ENCODE measurements around the gene ST6GALNAC5.

The ST6GALNAC5 gene

DNA sequence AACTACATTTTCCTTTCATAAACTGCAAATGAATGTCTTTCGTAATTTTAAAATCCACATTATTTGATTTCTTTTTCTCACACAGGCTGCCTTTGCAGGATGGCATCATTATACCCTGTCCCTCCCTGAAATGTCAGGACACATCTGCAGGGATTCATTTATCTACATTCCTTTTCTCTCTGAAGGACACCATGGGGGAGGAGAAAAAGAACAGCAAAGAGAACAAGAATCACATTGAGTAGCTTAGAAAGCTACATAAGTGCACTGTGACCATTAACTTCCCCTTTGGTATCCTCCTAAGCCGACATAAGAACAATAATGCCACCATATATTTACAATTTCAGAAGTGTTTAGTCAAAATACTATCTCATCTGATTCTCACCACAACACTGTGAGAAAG, 222.5 kb downstream of the ST6GALNAC5 start:
- TF ChIP-seq, protein P1, sequence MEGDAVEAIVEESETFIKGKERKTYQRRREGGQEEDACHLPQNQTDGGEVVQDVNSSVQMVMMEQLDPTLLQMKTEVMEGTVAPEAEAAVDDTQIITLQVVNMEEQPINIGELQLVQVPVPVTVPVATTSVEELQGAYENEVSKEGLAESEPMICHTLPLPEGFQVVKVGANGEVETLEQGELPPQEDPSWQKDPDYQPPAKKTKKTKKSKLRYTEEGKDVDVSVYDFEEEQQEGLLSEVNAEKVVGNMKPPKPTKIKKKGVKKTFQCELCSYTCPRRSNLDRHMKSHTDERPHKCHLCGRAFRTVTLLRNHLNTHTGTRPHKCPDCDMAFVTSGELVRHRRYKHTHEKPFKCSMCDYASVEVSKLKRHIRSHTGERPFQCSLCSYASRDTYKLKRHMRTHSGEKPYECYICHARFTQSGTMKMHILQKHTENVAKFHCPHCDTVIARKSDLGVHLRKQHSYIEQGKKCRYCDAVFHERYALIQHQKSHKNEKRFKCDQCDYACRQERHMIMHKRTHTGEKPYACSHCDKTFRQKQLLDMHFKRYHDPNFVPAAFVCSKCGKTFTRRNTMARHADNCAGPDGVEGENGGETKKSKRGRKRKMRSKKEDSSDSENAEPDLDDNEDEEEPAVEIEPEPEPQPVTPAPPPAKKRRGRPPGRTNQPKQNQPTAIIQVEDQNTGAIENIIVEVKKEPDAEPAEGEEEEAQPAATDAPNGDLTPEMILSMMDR (IDR thresholded peaks at IDR 0.05; ENCODE audit: low read length, missing control alignments): no peak
- H3K4me3 ChIP-seq (replicated peaks; ENCODE audit: low read depth, low read length): no peak overlapping the region
- no peak for DNase-seq (ENCODE audit: low read depth)

DNA sequence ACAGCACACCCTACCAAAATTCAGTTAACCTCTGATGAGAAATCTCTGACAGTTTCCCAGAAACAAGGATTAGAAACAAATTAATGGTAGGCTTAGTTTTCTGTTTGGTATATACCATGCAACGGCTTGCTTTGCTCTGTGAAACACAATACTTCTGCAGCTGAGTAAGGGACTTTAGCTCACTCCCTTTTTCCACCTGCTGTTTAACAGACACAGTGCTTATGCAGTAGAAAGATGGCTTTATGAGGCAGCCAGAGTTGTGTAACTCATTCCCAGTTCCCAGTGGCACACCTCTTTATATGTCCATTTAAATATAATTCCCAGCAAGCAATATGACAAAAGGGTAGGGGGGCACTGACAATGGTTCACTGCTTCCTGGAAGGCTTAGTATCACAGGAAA, 228.0 kb downstream of the ST6GALNAC5 start:
- no peak overlapping the region for H3K4me3 ChIP-seq (replicated peaks; ENCODE audit: low read depth, low read length)
- TF ChIP-seq, protein P1 (IDR thresholded peaks at IDR 0.05; ENCODE audit: low read length, missing control alignments): no peak
- no peak for DNase-seq (ENCODE audit: low read depth)

DNA sequence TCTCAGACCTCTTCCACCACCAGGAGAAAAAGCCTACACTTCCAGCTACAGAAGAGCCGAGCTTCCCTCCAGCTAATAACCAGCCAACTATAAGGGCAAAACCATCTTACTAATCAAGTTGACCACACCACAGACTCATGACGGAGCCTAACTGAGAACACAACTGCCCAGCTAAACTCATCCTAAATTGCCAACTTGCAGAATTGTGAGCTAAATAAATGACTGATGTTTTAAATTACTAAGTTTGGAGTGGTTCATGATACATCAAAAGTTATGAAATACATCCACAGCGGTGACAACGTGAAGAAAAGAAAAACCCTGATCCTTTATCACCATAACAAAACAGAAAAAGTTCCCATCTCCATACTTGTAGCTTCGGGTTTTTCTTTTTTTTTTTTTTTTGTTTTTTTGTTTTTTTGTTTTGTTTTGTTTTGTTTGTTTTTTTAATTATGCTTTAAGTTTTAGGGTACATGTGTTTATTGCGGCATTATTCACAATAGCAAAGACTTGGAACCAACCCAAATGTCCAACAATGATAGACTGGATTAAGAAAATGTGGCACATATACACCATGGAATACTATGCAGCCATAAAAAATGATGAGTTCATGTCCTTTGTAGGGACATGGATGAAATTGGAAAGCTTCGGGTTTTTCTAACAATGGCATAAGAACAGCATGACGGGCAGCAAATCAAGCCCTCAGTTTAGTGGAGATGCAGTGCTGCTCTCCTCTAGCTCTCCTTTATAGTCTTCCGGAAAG, 229.4 kb downstream of the ST6GALNAC5 start:
- TF ChIP-seq, protein P1 (IDR thresholded peaks at IDR 0.05; ENCODE audit: low read length, missing control alignments): no peak
- no peak overlapping the region for H3K4me3 ChIP-seq (replicated peaks; ENCODE audit: low read depth, low read length)
- no peak for DNase-seq (ENCODE audit: low read depth)

DNA sequence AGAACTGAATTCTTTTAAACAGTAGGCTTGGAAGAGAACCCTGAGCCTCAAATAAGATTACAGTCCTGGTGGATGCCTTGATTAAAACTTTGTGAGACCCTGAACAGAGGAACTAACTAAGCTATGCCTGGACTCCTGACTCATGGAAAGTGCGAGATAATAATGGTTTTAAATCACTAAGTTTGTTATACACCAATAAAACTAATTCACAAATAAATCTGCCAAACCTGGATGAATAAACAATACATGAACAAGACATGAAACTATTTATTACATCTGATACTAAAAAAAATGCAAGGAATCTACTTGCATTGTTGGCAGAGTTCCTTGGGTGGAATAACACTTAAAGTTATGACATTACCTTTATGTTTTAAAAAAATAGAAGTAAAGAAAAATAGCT, 233.6 kb downstream of the ST6GALNAC5 start:
- H3K4me3 ChIP-seq (replicated peaks; ENCODE audit: low read depth, low read length): no peak overlapping the region
- DNase-seq (ENCODE audit: low read depth): peak; percentile 14
- TF ChIP-seq, protein P1 (IDR thresholded peaks at IDR 0.05; ENCODE audit: low read length, missing control alignments): no peak

DNA sequence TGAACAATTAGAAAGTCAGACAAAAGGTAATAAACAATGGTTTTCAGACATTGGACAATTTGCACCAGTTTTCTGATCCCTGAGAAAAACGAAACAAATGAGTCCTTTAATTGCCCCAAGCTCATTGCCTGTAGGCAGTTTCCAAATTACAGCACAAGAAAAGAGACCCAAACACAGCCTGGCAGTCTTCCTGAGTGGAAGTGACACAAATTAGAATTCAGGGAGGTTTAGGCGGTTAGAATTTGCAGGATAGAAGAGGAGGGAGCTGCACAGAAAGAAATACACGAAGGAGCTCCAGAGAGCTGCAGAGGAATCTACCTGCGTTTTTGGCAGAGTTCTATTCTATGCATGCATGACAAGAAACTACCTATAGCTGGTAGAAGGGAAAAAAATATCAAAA, 236.2 kb downstream of the ST6GALNAC5 start:
- no peak for DNase-seq (ENCODE audit: low read depth)
- TF ChIP-seq, protein P1 (IDR thresholded peaks at IDR 0.05; ENCODE audit: low read length, missing control alignments): no peak
- H3K4me3 ChIP-seq (replicated peaks; ENCODE audit: low read depth, low read length): no peak overlapping the region

DNA sequence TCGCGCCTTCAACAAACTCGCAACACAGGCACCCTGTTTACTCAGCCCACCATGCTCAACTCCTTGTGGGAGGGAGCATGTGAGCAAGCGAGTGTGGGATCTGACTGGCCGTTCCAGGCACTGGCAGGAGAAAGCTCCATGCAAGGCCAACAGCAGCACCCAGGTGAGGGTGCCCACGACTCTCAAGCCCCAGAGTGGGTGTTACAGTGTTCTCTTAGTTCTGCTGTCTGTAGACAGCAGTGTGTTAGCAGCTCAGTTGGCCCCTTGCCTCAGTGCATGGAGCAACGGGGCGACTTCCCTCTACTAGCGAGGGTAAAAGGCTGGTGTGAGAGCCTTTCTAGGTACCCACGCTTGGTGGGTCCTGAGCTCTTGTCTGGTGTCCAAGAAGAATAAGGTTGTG, 237.4 kb downstream of the ST6GALNAC5 start:
- H3K4me3 ChIP-seq (replicated peaks; ENCODE audit: low read depth, low read length): no peak overlapping the region
- DNase-seq (ENCODE audit: low read depth): no peak
- TF ChIP-seq, protein P1 (IDR thresholded peaks at IDR 0.05; ENCODE audit: low read length, missing control alignments): no peak

All from fibroblast of pulmonary artery (primary cell).